H9 (cell line): ENCODE data around the gene ZNF26. TPM values are rescaled to one million over a fixed set of nuclear protein-coding genes. Genes with fewer than 3 reads are reported as not detected.

Experiments used
- DNase-seq: peaks from one replicate; pipeline ENCODE4 v3.0.0-alpha.2; 2017
- H2AFZ ChIP-seq: one replicate; pipeline ENCODE4 v1.6.1; 2013; ENCODE audit warnings: mild to moderate bottlenecking, low read length, control low read depth, moderate library complexity
- H2AK5ac ChIP-seq: 2 replicates; pipeline ENCODE4 v1.6.1; 2013; ENCODE audit warnings: low read length, control low read depth, mixed read lengths; ENCODE audit not compliant: insufficient read length
- H2BK120ac ChIP-seq: one replicate; pipeline ENCODE4 v1.6.1; 2013; ENCODE audit warnings: low read depth, mild to moderate bottlenecking, low read length, control low read depth, inconsistent platforms; ENCODE audit not compliant: poor library complexity, severe bottlenecking
- H2BK12ac ChIP-seq: 2 replicates; pipeline ENCODE4 v1.6.1; 2013; ENCODE audit warnings: low read length, control low read depth, mixed read lengths, low read depth; ENCODE audit not compliant: insufficient read length
- H2BK15ac ChIP-seq: 2 replicates; pipeline ENCODE4 v1.6.1; 2013; ENCODE audit warnings: low read depth, low read length, control low read depth
- H2BK20ac ChIP-seq: one replicate; pipeline ENCODE4 v1.6.1; 2013; ENCODE audit warnings: low read depth, mild to moderate bottlenecking, low read length, control low read depth, inconsistent platforms; ENCODE audit not compliant: poor library complexity, severe bottlenecking
- H2BK5ac ChIP-seq: 2 replicates; pipeline ENCODE4 v1.6.1; 2013; ENCODE audit warnings: low read length, control low read depth, mixed read lengths; ENCODE audit not compliant: insufficient read length
- H3K14ac ChIP-seq: 2 replicates; pipeline ENCODE4 v1.6.1; 2013; ENCODE audit warnings: low read length, control low read depth; ENCODE audit not compliant: insufficient read depth
- H3K18ac ChIP-seq: 2 replicates; pipeline ENCODE4 v1.6.1; 2013; ENCODE audit warnings: low read depth, mild to moderate bottlenecking, mixed read lengths, low read length, control low read depth; ENCODE audit not compliant: insufficient read length
- H3K23ac ChIP-seq: 2 replicates; pipeline ENCODE4 v1.6.1; 2013; ENCODE audit warnings: low read length, control low read depth, mixed read lengths, low read depth; ENCODE audit not compliant: insufficient read length
- H3K23me2 ChIP-seq: 2 replicates; pipeline ENCODE4 v1.6.1; 2013; ENCODE audit warnings: low read depth, mild to moderate bottlenecking, mixed read lengths, low read length, control low read depth; ENCODE audit not compliant: insufficient read length, poor library complexity, severe bottlenecking
- H3K27ac ChIP-seq: 2 replicates; pipeline ENCODE4 v1.5.1; 2013; ENCODE audit warnings: low read length, control low read depth, mixed read lengths, low read depth; ENCODE audit not compliant: insufficient read length
- H3K27me3 ChIP-seq: 2 replicates; pipeline ENCODE4 v1.6.1; 2013; ENCODE audit warnings: low read length, control low read depth, inconsistent platforms; ENCODE audit not compliant: insufficient read depth
- H3K4ac ChIP-seq: 2 replicates; pipeline ENCODE4 v1.6.1; 2013; ENCODE audit warnings: low read depth, mild to moderate bottlenecking, control low read depth, inconsistent platforms, low read length, moderate library complexity
- H3K4me1 ChIP-seq: 2 replicates; pipeline ENCODE4 v1.6.1; 2013; ENCODE audit warnings: low read length, control low read depth, inconsistent platforms; ENCODE audit not compliant: insufficient read depth
- H3K4me2 ChIP-seq: 2 replicates; pipeline ENCODE4 v1.6.1; 2013; ENCODE audit warnings: low read length, control low read depth, mixed read lengths; ENCODE audit not compliant: insufficient read length, insufficient read depth
- H3K56ac ChIP-seq: 2 replicates; pipeline ENCODE4 v1.6.1; 2013; ENCODE audit warnings: low read depth, mild to moderate bottlenecking, mixed read lengths, low read length, control low read depth; ENCODE audit not compliant: insufficient read length
- H3K79me1 ChIP-seq: 2 replicates; pipeline ENCODE4 v1.6.1; 2013; ENCODE audit warnings: low read depth, mild to moderate bottlenecking, moderate library complexity, low read length, control low read depth, inconsistent platforms; ENCODE audit not compliant: insufficient read depth, poor library complexity, severe bottlenecking
- H3K79me2 ChIP-seq: 2 replicates; pipeline ENCODE4 v1.6.1; 2013; ENCODE audit warnings: low read length, control low read depth, inconsistent platforms; ENCODE audit not compliant: insufficient read depth
- H3K9ac ChIP-seq: 2 replicates; pipeline ENCODE4 v1.6.1; 2013; ENCODE audit warnings: low read length, control low read depth, mixed read lengths; ENCODE audit not compliant: insufficient read length; ENCODE audit errors: extremely low read depth
- H3K9me3 ChIP-seq: one replicate; pipeline ENCODE4 v1.6.1; 2013; ENCODE audit warnings: low read depth, low read length, inconsistent platforms; ENCODE audit not compliant: control insufficient read depth
- H3T11ph ChIP-seq: one replicate; pipeline ENCODE4 v1.6.1; 2013; ENCODE audit warnings: mild to moderate bottlenecking, low read length, control low read depth, inconsistent platforms
- H4K20me1 ChIP-seq: one replicate; pipeline ENCODE4 v1.6.1; 2013; ENCODE audit not compliant: control insufficient read depth, insufficient read length, insufficient read depth
- H4K5ac ChIP-seq: 2 replicates; pipeline ENCODE4 v1.6.1; 2013; ENCODE audit warnings: low read depth, mild to moderate bottlenecking, mixed read lengths, low read length, control low read depth; ENCODE audit not compliant: insufficient read length
- H4K8ac ChIP-seq: replicated peaks from 2 replicates; pipeline ENCODE4 v1.6.1; 2013; ENCODE audit warnings: low read length, control low read depth, mixed read lengths, low read depth; ENCODE audit not compliant: insufficient read length
- H4K91ac ChIP-seq: 2 replicates; pipeline ENCODE4 v1.6.1; 2013; ENCODE audit warnings: low read depth, mild to moderate bottlenecking, moderate library complexity, mixed read lengths, low read length, control low read depth; ENCODE audit not compliant: insufficient read length
- H3K27ac Mint-ChIP-seq, 3 experiments: 2 replicates in 2 of 3; 3 replicates in 1 of 3; pipeline ENCODE4 v1.8.0; 2020 to 2021; ENCODE audit warnings: mixed read lengths in 3 of 3, mild to moderate bottlenecking in 1 of 3, moderate library complexity in 1 of 3
- H3K27me3 Mint-ChIP-seq: 2 replicates; pipeline ENCODE4 v1.8.0; 2021; ENCODE audit warnings: low read depth, mild to moderate bottlenecking, moderate library complexity, mixed read lengths
- H3K36me3 Mint-ChIP-seq, 3 experiments: 2 replicates in 2 of 3; 3 replicates in 1 of 3; pipeline ENCODE4 v1.8.0; 2020 to 2021; ENCODE audit warnings: low read depth in 3 of 3, mixed read lengths in 3 of 3; ENCODE audit not compliant: insufficient read depth in 1 of 3
- H3K4me1 Mint-ChIP-seq, 2 experiments: 2 replicates each; pipeline ENCODE4 v1.8.0; 2020; ENCODE audit warnings: mixed read lengths in 2 of 2
- H3K4me3 Mint-ChIP-seq, 2 experiments: 2 replicates in 1 of 2; 3 replicates in 1 of 2; pipeline ENCODE4 v1.8.0; 2020 to 2021; ENCODE audit warnings: mild to moderate bottlenecking in 2 of 2, mixed read lengths in 2 of 2, moderate library complexity in 1 of 2
- H3K9me3 Mint-ChIP-seq, 2 experiments: 2 replicates in 1 of 2; 3 replicates in 1 of 2; pipeline ENCODE4 v1.8.0; 2020; ENCODE audit warnings: mild to moderate bottlenecking in 2 of 2, mixed read lengths in 2 of 2, moderate library complexity in 1 of 2
- WGBS: extraction: QIAGEN DNeasy Blood & Tissue Kit; methylation state at CpG from one replicate; pipeline ENCODE4 v1.1.7; 2013; ENCODE audit warnings: missing lambda C conversion rate, low lambda C conversion rate, mixed read lengths; ENCODE audit not compliant: insufficient read length; ENCODE audit errors: extremely low coverage; 5-methylcytosine and 5-hydroxymethylcytosine counted together
- total RNA-seq: library from RNA; stranded (reverse); gene quantifications from 2 replicates; pipeline ENCODE4 v1.2.1, GENCODE V29; 2021
- TF ChIP-seq, protein P1 (sequence below): fragments of 200-600 bp; sonication (generic); conservative IDR thresholded peaks from 3 replicates; pipeline ENCODE4 v1.8.0; 2021; ENCODE audit warnings: antibody characterized with exemption, mild to moderate bottlenecking

The ZNF26 gene
- total RNA-seq, 1 experiment from 2014 or later: 13.2 TPM

DNA sequence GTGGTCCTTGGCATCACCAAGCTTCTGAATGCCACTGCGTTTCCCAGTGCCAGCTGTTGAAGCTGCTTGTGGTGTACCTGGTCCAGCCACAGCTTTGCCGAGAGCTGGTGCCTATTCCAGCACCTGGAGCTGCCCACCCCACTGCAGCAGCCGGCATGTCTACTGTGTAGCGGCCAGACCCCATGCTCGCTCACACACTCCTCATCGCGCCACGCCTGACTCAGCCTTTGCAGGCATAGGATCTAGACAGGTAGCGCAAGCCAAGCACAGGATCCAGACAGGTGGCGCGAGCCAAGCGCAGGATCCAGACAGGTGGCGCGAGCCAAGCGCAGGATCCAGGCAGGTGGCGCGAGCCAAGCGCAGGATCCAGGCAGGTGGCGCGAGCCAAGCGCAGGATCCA, 18.4 kb upstream of the ZNF26 start:
- DNase-seq: no peak
- Histone ChIP-seq H3K23ac (no peak overlapping the region), H4K20me1 (no peaks in the 10 kb centered on the region), H3K4ac (no peak overlapping the region), H4K91ac (no peak overlapping the region), H3K4me1 (no peaks in the 10 kb centered on the region), H3K56ac (no peak overlapping the region), H3K79me1 (no peaks in the 10 kb centered on the region), H3K27me3 (no peaks in the 10 kb centered on the region), H3K79me2 (no peaks in the 10 kb centered on the region), H3T11ph (no peak overlapping the region), H3K18ac (no peak overlapping the region), H2BK5ac (no peak overlapping the region), H2AK5ac (no peak overlapping the region), H2BK15ac (no peak overlapping the region), H2BK20ac (no peak overlapping the region), H3K23me2 (no peaks in the 10 kb centered on the region), H2AFZ (no peak overlapping the region), H3K9me3 (peaks cover 53% of the 10 kb centered on the region), H2BK120ac (no peak overlapping the region), H2BK12ac (no peak overlapping the region), H3K4me2 (no peak overlapping the region), H4K5ac (no peak overlapping the region), H3K14ac (no peak overlapping the region), H3K9ac (no peak overlapping the region), H3K27ac (no peak overlapping the region), H4K8ac (no peak overlapping the region)
- WGBS: no CpG with 5 or more reads among the region's 21 CpGs
- Mint-ChIP-seq H3K27ac (no peak overlapping the region), H3K4me3 (no peak overlapping the region), H3K4me1 (no peaks in the 10 kb centered on the region), H3K27me3 (no peaks in the 10 kb centered on the region; the same call in 1 of the 2 replicates), H3K9me3 (peaks cover 79 to 82% of the 10 kb centered on the region in 2 experiments), H3K36me3 (peaks cover 16 to 30% (median 20%) of the 10 kb centered on the region in 3 experiments)
- TF ChIP-seq, protein P1, sequence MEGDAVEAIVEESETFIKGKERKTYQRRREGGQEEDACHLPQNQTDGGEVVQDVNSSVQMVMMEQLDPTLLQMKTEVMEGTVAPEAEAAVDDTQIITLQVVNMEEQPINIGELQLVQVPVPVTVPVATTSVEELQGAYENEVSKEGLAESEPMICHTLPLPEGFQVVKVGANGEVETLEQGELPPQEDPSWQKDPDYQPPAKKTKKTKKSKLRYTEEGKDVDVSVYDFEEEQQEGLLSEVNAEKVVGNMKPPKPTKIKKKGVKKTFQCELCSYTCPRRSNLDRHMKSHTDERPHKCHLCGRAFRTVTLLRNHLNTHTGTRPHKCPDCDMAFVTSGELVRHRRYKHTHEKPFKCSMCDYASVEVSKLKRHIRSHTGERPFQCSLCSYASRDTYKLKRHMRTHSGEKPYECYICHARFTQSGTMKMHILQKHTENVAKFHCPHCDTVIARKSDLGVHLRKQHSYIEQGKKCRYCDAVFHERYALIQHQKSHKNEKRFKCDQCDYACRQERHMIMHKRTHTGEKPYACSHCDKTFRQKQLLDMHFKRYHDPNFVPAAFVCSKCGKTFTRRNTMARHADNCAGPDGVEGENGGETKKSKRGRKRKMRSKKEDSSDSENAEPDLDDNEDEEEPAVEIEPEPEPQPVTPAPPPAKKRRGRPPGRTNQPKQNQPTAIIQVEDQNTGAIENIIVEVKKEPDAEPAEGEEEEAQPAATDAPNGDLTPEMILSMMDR: no peak
